Stimulated activated naive CD8-positive, alpha-beta T cell treated with anti-CD3 and anti-CD28 coated beads, Interleukin-15, Interleukin-2, amounts not matched to agents 100 U/mL and 50 U/mL, for 24 hours (primary cell): ENCODE data around the gene DOCK3.

Experiments
- ATAC-seq: fragments of 150-1000 bp; cut with Tn5 transposase; one replicate; pipeline ENCODE4 v1.10.0; 2021
- DNase-seq: peaks from one replicate; pipeline ENCODE4 v3.0.0; 2021

Gene DOCK3

DNA sequence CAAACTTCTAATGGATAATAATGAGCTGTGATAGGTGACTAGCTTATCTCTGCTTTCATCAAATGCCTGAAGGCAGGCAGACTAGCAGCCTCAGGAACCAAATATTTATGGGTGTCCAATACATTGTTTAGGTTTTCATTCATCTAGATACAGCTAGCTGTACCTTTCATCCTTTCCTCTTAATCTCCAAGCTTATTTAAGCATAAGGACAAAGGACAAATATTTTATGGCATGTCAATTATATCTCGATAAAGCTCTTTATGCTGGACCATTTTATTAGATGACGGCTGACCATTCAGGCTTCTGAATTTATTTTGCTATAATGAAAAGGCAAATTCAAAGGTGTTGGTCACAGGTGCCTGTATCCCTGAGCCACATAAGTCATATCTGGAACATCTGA is 733.3 kb downstream of the DOCK3 start:
- DNase-seq (no peak), ATAC-seq (no peak)

DNA sequence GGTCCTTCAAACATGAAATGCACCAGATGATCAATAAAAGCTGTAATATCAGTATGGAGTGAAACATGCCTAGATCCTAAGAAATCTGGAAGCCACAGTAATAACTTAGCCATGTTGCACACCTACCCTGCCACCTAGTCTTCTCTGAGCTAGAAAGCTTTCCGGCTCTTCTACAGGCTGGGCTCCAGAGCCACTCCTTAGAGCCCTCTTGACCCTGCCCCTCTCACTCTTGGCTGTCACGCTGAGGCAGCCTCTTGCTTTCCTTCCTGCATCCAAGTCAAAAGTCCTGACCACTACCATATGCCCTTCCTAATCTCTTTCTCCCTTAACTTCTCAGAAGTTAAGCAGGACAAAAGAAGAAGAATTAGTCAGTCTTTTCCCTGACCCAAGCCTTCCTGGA is 734.1 kb downstream of the DOCK3 start:
- DNase-seq (no peak), ATAC-seq (no peak)

DNA sequence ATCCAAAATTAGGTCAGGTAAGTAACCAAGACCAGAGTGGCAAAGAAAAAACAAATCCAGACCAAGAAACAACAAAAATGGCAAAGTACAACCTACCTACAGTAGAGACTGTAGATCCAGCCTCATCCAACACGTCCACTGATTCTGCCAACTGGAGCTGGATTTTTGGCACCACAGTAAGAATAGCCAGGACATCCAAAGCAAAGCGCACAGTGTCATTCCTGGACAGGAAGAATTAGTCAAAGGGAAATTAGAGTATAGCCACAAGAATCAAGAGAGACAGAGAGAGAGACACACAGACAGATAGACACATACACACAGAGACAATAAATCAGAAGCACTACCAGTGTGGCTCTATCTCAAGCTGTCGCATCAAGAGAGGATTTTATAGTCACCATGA is 747.5 kb downstream of the DOCK3 start:
- ATAC-seq (no peak), DNase-seq (no peak)

DNA sequence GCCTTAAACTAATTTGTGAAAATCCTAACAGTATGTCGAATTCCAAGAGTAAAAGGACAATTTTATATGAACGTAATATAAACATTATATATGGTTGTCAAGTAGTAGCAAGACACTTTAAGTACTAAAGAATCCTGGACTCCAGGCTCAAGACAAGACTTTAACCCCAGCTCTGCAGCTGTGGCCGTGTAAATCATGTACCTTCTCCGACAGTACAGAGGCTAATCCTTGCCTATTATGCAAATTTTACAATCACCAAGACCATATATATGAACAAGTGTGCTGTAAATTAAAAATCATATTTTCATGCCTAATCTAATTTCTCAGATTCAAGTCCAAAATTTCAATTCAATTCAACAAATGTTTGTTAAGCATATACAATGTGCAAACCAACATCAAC is 752.2 kb downstream of the DOCK3 start:
- DNase-seq = no peak
- ATAC-seq = no peak

DNA sequence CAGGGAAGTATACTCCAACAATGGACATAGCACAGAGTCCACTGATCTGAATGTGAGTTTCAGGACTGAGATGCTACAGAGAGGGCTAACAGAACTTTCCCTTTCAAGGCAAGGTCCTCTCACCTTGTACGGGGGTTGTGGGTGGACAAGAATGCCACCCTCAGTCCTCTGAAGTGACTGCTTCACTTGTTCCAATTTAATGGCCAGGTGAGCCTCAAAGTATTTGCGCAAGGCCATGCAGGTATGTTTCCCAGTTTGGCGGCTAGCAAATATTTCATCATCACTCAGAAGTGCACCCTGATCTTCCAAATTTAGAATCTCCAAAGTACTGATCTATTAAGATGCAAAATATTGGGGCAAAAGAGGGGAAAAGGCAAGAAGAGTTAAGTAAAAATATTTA is 754.4 kb downstream of the DOCK3 start:
- DNase-seq (no peak), ATAC-seq (no peak)
